GM19455 (cell line): ENCODE measurements around the gene CC2D1B.

Source experiments
- ATAC-seq: cut with Tn5 transposase; IDR thresholded peaks from one replicate; pipeline ENCODE4 v1.9.1; 2021; ENCODE audit not compliant: unreplicated experiment

CC2D1B gene

GRCh38 chr1:52306227-52307006 is 59.6 kb downstream of the CC2D1B start:
- no peak for ATAC-seq

GRCh38 chr1:52305417-52306226 is 60.4 kb downstream of the CC2D1B start:
- ATAC-seq, result no peak
